Stimulated activated naive CD4-positive, alpha-beta T cell (primary cell): ENCODE data around the gene OPALIN.
A peak's percentile ranks its signal among the peaks of the same experiment; 100 is the strongest.

Experiments used
- DNase-seq, 6 experiments: peaks; one replicate each; lab custom pipeline; 2025; lab: John Stamatoyannopoulos, UW

The OPALIN gene

DNA sequence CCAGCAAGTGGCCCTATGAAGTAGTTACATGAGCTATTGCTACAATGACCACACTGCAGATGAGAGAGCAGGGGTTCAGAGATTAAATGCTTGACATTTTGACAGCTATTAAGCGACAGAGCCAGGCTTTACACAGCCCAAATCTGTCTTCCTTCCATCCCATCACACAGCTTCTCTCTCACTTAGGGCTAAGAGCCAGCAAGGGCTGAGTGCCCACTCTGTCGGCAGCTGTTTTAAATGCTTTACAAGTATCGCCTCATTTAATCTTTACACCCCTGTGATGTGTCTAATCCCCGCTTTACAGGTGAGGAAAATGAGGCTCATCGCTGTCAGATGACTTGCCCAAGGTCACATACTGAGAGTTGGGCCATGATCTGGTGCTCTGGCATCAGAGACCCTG is 15.2 kb upstream of the OPALIN start:
- no peak for DNase-seq

DNA sequence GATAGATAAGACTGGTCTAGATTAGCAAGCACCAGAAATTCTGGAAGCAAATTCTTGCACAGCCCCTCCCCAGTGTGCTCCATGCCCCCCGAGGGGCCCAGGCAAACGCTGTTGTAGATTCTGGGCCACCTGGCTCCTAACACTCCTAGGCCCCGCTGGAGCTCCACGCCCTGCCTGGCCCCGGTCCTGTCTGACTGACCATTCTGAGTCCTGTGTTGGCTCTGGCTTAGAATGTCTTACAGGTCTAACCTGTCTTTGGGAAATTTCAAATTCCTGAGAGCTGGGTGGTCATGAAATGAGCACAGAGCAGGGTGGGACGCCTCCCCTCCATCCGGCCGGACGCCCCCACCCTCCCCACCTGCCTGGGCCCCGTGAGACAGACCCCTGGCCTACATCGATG is 12.6 kb upstream of the OPALIN start:
- no peak for DNase-seq

DNA sequence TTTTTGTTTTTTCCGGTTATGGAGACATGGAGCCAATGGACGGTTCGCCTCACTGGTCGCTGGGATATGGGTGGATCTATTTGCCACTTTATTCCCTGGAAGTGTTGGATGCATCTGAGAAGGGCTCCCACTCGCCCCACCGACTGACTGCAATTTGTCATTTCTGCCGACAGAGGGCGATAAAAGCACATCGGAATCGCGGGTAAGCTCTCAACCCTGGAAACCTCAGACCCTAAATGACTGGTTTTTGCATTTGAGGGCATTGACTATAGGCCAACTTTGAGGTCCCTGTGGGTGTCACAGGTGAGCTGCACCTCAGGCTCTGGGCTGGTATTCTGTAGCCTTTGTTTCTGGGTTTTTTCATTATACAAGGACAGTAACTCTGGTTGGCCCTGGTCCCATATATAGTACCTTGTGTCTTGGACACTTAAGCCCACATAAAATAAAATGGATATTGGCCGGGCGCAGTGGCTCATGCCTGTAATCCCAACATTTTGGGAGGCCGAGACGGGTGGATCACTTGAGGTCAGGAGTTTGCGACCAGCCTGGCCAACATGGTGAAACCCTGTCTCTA is 11.9 kb upstream of the OPALIN start:
- peak in 4 of 6 experiments; percentile 24 to 61 (median 40) for DNase-seq

DNA sequence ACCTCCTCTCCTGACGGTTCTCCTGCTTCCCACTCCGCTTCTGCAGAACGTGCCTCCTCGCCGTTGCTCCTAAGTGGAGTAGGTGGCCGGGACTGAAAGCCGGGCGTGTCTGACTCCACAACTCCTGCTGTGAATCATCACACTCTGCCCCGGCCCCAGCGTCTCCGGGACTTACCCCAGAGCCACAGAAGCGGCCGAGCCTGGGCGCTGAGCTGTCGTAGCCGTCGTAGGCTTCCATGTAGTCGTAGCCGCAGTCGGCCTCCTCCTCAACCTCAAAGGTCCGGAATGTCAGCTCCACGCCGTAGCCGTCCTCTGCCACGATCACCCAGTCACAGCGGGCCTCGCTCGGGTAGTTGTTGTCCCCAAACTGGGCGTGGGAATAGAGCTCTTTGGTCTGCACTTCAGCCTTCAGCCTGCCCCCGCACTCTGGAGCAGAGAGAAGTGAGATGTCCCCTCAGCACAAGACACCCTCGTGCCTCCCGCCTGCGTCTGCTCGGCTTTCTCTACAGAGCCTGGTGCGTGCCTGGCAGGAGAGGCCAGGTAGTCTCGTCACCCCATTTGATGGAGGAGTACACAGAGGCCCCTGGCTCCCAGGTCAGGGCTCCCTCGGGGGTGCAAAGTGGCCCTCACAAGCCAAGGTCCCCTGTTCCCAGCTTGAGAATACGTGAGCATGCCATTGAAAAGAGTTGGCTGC is 11.2 kb upstream of the OPALIN start:
- DNase-seq = no peak

DNA sequence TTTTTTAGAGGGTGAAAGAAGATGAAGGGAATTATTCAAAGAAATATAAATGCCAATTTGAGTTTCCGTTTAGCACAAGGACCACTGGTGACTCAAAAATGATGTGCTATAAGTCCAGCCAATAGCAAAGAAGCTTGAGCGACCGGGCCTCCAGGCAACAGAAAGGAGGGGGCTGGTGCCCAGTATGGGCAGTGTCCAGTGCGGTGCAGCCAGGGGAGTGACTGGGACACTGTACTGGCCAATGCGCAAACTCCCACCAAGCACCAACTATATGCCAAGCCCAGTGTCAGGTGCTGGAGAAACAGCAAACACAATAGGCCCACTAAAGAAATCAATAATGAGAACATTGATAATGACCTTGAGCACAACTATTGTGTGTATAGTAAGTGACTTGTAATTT is 10.2 kb upstream of the OPALIN start:
- DNase-seq = no peak

DNA sequence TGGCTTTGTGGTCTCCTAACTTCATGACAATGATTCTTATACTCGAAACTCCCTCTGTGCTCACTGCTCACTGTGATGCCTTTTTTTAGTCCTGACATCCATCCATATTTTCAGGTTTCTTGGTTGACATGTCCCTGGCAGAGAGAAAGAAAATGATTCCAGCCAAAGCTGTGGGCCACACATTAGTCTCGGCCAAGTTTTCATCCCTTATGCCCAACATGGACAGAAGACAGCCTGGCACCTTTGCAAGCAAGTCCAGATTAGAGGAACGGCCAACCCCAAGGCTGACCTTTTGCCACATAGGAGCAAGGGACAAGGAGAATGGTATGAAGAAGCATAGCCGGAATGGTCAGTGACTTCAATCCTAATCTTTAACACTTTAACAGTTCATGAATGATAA is 8.7 kb upstream of the OPALIN start:
- no peak for DNase-seq

DNA sequence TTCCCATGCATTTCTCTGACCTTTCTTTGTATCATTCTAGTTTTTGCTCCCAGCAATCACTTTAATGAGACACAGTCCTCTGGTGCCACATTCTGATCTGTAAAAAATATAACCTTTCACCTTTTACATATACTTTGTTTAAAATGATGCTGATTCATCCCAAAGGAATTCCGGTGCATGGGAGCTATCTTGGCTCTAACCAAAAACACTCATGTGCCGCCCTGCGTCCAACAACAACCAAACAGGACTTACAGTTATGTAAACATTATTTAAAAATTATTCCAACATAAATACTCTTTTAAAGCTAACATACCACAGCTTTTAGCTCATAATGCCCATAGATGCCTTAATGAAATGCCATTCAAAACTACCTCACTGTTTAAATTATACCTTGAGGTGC is 7.7 kb upstream of the OPALIN start:
- no peak for DNase-seq

DNA sequence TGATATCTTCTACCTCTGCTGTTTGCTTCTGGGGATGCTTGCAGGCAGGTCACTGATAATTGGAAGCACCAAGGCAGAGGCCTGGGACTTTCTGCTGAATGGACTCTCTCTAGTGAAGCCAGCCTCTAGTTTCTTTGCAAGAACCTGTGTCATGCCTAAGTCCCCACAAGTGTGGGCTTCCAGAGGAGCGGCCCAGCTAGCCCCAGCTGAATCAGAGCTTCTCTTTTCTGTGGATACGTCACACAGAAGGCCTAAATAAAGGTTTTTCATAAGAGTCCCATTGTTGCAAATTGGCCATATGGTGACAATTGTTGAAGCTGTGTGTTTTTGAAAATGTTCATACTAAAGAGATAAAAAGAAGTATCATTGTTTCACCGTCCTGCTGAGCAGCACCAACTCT is 6.8 kb upstream of the OPALIN start:
- DNase-seq = no peak

DNA sequence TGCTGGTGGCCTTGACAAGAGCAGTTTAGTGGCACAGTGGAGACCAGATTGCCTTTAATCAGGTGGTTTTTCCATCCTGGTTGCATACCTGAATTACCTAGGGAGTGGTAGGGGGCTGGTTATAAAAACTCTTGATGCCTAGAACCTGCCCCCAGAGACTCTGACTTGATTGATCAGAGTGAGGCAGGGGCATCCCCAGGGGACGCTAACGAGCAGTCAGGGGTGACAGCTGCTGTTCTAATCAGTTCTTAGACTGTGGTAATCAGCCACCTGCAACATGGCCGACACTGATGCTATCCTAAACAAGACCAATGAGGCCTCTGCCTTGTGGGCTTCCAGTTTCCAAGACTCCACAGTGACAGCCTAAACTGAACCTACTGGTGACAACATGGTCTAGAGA is 2.0 kb upstream of the OPALIN start:
- no peak for DNase-seq

DNA sequence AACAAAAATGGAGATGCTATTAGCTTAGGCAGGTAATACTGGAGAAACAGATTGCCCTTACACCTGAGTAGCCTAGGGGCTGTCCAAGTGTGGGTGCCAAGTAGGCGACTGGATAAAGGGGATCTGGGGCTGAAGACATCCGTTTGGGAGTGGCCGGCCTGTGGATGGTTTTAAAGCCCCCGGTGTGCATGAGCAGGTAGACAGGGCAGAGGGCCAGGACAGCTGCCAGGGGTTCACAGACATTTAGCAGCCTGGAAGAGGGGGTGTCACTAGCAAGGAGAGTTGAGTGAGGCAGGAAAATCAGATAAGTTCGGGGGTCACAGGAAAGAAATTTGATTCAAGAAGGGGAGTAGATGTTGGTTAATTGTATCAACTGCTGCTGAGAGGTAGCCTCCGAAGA is 1.5 kb upstream of the OPALIN start:
- no peak for DNase-seq

DNA sequence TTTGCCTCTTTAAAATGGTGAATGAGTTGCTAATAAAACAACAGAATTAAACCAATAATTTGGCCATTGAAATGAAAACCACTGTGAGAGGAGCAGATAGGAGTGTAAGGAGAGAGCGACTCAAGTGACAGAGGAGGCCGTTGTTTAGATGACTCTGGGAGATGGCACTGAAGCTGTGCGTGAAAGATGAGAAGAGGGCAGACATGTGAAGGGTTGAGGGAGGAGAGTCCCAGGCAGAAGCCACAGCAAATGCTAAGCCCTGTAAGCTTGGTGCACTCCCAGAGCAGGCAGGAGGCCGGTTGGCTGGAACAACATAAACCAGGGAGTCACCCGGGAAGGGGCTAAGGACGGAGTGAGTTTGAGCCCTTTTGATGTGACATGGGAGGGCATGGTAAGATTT is 814 bp upstream of the OPALIN start:
- no peak for DNase-seq

DNA sequence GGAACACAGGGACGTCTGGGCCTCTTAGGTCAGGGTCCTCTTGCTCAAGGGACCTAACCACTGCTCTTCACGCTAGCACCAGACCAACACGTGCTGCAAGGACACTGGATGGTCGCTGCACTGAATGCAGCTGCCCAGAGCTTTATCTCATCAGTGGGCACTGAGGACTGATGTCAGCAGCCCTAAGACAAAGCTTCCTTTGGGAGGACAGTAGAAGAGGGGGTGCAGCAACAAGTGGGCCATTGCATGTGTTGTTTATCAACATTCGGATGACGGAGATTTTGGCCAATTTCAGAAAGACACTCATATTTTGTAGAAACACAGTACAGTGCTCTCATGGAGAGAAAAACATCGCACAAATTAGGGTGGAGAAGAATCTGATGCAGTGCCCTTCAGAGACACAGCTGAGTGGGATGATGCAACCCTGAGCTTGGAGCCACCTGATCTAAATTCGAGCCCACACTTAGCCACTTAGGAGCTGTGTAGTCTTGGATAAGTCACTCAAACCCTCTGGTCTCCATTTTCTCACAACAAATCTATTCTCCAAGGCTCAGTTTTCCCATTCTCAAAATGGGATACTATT is 1.7 kb downstream of the OPALIN start:
- DNase-seq = no peak

DNA sequence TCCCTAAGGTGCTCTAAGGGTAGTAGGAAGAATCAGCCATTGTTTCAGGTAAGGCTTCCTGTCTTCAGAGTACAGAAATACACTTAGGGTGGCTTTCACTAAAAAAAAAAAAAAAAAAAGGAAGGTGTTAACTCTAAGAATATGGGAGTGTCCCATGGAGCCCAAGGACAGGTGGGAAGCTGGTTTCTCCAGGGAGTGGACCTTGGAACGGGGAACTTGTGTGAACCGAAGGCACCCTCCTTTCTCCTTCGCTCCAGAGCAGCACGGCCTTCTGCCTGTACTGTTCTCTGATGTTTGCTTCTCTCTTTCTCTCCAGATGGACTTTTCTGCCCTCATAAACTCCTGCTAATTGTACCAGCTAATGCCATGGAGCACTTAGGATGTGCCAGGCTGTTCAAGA is 6.2 kb downstream of the OPALIN start:
- DNase-seq = no peak

DNA sequence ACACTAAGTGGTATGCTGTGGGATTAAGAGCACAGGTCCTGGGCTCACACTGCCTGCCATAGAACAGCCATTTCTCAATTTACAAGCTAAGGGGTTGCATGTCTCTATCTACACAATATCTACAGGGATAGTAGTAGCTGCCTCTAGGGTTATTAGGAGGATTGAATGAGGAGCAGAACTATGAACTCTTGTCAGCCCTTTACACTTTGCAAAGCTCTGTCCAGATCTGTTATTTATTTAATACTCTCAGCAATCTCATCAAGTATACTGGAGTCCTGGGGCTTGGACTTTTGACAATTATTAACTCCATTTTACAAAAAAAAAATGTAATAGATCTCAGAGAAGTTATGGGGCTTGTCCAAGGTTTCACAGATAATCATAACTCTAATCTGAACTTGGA is 6.8 kb downstream of the OPALIN start:
- no peak for DNase-seq

DNA sequence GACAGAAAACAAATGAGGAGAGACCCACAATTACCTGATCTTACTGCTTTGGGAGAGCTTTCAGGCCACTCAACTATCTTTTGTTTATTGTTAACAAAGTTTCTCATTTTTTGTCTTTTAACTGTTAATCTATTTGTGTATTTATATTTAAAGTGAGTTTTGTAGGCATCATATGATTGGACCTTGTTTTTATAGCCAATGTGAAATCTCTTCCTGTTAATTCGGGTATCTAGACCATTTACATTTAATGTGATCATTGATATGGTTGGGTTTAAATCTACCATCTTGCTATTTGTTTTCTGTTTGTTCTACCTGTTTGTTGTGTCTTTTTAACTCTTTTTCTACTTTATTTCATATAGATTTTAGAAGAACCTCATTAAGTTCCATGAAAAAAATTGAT is 12.5 kb downstream of the OPALIN start:
- DNase-seq = no peak

DNA sequence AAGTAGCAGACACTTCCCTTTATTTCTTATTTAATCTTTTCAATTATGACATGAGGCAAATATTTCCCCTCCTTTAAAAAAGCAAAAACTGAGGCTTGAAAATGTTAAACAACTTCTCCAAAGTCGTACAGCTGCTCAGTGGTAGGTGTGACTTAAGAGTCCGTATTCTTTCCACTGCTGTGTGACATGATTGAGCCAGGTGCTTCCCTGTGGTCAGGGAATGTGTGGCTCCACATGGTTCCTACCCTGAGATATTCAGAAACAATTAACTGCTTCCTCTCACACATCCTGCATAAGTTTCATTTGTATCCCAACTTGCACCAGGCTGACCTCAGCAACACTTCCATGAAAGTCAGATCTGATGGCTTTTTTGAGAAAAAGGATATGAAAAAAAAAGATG is 13.6 kb downstream of the OPALIN start:
- DNase-seq = no peak

DNA sequence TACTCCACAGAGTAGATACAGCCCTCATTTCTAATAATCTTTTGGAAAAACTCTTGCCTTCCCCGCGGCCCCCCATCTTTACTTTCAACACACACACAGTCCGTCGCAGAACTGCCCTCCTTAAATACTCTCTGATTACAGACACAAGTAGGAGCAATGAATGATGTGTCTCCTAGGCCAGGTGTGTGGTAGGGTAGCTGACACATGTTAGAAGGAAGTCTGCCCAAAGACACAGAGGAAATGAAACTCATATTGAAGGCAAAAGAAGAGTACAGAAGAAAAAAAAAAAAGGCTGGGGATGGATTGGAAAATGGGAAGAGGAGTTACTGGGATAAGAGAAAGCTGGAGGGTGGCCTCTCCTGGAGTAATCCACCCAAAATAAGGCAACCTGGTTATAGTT is 14.6 kb downstream of the OPALIN start:
- DNase-seq = no peak

DNA sequence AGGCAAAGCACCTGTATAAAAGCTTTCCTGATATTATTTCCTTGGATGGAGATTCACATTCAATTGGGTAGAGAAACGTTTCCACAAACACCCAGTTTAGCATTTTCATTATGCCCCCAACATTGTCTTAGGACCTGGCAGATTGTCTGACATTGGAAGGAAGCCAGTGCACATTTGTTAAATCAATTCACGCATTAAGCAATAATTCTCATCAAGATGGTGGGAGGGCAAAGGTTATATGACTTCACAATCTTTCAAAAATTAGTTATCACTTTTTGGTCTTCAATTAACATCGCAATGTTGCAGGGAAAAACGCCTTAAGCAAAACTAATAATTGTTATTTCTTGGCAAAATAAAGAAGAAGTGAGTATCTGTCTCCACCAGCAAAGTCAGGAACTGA is 16.4 kb downstream of the OPALIN start:
- DNase-seq = no peak

DNA sequence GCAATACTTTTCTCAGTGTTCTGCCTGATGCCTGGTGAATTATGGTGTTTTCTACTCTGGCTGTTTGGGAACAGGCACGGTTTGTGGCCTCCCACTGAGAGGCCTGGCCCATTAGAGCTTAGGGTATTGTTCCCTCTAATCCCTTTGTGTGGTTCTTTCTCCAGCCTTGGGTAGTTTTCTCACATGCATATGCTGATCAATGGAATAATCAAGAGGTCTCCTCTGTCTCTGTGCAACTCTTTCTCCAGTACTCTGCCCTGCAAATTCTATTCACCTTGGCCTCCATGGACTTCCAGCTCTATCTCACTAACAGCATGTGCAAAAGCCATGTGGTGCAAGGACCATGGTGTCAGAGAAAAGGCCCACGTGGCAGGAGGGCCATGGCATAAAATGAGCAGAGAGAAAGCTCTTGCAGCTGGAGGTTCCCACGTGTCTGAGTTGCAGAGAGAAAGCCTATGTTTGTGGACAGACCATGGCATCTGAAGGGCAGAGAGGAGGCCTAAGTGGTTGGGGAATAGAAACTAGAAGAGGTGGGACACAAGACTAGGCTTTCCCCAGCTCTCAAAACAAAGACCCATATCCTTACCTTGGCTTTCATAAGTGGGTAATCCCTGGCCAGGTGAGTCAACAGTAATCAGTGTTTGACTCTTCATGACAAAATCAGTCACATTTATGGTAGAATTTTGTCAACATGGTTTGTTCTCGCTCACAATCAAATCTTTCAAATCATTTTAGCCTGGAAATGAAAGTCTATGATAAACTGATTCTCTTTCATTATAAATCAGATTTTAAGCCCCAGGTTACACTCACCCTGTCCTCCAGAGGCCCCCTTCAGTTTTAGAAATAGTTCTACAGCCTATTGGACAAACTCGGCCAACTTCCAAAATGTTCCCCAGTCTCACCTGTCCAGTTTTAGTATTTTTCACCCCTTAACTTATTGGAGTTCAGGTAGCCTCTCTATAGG is 17.3 kb downstream of the OPALIN start:
- no peak for DNase-seq

DNA sequence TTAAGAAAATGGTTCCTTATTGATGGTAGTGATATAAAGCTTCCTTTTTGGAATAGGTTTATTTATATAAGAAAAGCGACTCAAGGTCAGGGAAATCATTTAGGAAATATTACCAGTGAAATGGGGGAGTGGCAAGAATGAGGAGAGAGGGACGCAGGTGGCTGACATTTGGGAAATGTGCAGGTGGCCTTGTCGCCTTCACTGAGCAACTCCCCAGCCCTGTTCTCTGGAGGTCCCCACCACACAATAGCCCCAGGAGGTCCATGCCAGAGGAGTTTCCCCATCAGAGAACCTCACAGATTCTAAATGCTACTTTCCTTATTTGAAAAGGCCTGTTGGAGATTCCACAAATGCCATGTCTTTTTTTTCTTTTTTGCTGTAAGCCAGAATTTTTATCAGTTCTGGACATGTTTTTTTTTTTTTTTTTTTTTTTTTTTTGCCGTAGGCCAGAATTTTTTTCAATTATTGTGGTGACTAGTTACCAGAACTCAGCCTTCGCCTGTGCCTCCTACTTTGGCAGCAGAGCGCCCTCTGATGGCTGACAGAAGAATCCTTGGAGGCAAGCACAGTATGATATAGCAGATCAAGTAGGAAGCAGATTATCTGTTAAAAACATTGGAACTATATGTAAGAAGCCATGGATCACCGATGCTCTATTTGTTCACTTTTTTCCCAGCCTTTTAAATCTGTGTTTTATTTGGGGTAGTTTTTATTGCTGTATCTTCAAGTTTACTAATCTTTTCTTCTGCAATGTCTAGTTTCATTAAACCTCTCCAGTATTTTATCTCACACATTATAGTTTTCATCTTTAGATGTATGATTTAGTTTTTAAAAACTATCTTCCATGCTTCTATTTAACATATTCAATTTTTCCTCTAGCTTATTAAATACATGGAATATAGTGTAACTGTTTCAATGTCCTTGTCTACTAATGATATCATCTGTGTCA is 18.6 kb downstream of the OPALIN start:
- DNase-seq = peak; percentile 22 to 74 (median 48)

DNA sequence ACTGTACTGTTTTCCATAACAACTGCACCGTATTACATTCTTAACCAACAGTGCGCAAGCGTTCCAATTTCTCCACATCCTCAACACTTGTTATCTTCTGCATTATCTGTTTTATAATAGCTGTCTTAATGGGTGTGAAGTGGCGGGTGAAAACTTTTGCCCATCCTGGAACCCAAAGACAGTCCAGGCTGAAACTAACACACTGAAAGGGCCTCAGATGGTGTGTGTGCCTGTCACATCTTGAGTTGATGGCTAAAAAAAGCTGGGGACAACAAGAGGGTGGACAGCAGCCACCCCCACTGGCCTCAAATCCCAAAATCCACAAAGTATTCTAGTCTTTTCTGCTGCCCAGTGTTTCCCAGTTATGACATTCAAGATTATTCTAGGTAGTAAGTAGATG is 19.4 kb downstream of the OPALIN start:
- no peak for DNase-seq
